WI38 (cell line): Measurements from ENCODE around the gene AIFM3.

Experiments
- H3K4me3 ChIP-seq: 2 replicates; pipeline ENCODE4 v1.5.1; 2011; ENCODE audit warnings: low read depth, mild to moderate bottlenecking, control low read depth, low read length
- CTCF ChIP-seq: IDR thresholded peaks from 2 replicates; pipeline ENCODE4 v1.5.1; 2012; ENCODE audit warnings: low read depth, mild to moderate bottlenecking, control low read depth, low read length

The AIFM3 gene

GRCh38 chr22:20956258-20957101 lies 10.6 kb upstream of the AIFM3 start:
- no peak overlapping the region; the same call in 1 of the 2 replicates for H3K4me3 ChIP-seq

GRCh38 chr22:20957102-20957682 lies 9.9 kb upstream of the AIFM3 start:
- no peak for TF ChIP-seq CTCF
- H3K4me3 ChIP-seq, result peak overlapping the region; percentile 35

More at GRCh38 chr22:20956258-20957101, 10.6 kb upstream of the AIFM3 start:
- TF ChIP-seq CTCF, result no peak

- no peak for TF ChIP-seq CTCF
- H3K4me3 ChIP-seq, result peak overlapping the region; percentile 35
Measured at GRCh38 chr22:20957683-20958431, 9.2 kb upstream of the AIFM3 start.

GRCh38 chr22:20959578-20960461 lies 7.2 kb upstream of the AIFM3 start:
- no peak overlapping the region for H3K4me3 ChIP-seq
- no peak for TF ChIP-seq CTCF

- H3K4me3 ChIP-seq, result no peak overlapping the region
- TF ChIP-seq CTCF, result no peak
Measured at GRCh38 chr22:20960609-20961008, 6.4 kb upstream of the AIFM3 start.

- TF ChIP-seq CTCF, result no peak
- H3K4me3 ChIP-seq, result no peak overlapping the region
Measured at GRCh38 chr22:20962491-20962945, 4.5 kb upstream of the AIFM3 start.
